GM19455 (cell line): ENCODE results near the gene AGMO.

Experiments
- ATAC-seq: cut with Tn5 transposase; IDR thresholded peaks from one replicate; pipeline ENCODE4 v1.9.1; 2021; ENCODE audit not compliant: unreplicated experiment

AGMO gene

DNA sequence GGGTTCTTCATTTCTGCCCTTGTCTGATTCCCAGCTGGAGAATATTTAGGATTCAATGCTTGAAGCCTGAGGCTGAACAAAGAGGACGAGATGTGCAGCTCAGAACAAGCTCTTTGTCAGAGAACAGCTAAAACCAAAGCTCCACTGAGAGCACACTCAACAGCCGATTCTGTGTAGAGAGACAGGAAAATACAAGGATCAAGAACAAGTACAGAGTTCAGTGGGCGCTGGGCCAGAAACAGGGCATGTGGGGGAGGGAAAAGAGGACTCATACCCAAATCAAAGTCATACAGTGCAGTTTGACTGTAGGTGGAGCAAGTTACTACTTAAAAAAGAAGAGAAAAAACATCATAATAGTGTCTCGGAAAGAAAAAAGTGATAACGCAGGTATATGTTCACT, at the start of gene AGMO:
TSS of gene AGMO (minus strand) at position 181 of the 400 bp plus-strand sequence.
- no peak for ATAC-seq

DNA sequence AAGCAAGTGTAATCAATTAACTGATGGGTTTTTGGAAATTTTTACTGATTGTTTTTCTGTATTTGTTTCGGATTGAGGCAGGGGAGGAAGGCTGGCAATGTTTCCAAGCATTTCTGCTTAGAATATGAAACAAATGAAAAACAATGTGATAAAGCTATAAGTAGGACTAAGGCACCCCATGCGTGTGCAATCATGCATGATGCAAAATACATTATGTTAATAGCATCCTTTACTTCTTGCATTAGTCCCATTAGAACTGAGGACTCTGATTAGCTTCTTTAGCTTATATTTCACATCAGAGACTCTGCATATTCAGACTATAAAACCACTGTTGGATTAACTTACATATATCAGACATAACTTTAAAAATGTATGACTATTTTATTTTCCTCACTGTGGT, 48.7 kb upstream of the AGMO start:
- no peak for ATAC-seq

DNA sequence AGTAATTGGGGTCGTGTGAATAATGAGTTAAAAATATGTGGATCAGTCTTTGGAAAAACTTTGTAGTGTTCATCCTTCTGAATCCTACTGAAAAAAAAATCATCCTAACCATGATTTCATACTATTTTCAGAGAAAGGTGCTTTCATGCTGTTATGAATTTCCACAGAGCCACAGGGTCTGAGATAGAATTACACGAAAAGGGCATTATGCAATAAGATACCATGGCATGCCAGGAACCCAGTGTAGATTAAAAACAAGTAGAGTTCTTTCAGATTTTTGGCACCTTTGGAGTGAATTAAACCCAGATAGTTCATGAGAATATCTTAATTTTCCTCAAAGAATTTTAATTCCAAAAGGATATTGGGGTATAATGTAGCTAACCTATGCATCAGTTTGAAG, 47.5 kb upstream of the AGMO start:
- no peak for ATAC-seq

DNA sequence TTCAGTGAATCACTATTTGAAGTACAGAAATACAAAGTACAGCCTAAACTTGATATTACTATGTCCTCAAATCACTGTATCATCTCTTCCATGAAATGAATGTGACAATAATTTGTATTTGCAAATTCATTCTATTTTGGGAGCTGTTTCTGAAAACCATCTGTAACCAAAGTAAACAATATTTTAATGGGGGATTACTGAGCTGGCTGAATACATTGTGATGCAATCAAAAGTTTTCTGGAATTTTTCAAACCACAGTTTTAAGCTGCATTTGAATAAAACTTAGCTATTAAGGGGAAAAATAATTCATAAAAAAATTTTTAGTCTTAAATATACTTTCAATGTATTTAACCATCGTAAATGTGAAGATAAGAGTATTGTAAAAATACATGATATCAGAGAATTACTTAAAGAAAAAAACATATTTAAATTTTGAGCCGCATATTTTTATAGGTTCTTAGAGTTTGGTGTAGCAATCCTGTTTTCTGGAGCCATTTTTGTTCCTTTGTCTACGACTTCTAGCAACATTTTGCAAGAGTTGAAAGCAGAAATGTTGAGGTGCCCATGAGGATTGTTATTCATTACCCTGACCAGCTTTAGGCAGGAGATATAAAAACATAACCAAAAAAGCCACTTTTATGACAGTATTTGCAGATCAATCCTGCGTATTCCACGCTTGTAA, 45.9 kb upstream of the AGMO start:
- ATAC-seq = no peak

DNA sequence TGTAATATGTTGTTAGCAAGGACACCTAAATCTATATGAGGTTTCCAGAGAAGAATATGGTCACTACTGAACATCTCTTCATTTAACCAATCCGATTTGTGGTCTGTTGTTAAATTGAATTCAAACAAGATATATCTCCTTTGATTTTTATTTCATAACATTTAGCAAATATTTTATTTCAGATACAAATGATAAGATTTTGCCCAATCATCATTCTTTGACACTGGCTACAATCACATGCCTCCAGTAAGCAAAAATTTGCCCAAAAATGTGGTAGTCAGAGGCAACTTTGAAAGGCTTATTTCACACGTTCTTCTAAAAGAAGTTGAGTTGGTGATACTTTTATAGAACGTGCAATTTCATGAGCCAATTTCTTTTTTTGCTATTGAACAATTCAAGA, 44.7 kb upstream of the AGMO start:
- no peak for ATAC-seq

DNA sequence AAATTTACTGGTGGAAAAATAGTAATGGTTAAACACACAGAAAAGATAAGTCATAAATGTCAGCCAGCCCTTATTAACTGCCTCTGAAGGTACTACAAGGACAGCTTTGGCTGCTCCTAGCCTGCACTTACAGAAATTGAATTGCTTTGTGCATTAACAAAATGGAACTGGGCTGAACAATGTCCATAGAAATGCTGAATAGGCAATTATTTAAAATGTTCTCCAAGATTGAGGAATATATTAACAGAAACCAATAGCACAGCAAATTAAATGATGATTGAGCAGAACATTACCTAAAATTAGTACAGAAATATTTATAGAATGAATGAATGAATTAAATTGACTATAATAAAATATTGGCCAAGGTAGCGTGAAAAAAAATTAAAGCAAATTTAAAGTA, 42.4 kb upstream of the AGMO start:
- no peak for ATAC-seq

DNA sequence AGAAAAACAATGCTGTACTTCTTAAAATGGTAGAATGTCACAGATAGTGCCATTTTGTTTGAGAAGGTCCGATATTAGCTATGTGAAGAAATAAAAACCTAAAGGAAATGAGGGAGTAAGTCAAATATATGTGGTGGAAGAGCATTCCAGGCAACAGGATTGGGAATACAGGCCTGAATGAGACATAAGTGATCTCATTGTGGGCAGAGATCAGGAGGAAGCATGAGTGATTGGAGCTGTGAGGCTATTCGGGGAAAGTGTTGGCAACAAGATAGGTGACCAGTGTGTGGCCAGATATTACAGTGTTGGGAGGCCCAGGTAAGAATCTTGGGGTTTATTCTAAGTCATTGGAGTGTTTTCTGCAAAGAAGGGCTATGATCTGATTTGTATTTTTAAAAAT, 41.3 kb upstream of the AGMO start:
- ATAC-seq = no peak

DNA sequence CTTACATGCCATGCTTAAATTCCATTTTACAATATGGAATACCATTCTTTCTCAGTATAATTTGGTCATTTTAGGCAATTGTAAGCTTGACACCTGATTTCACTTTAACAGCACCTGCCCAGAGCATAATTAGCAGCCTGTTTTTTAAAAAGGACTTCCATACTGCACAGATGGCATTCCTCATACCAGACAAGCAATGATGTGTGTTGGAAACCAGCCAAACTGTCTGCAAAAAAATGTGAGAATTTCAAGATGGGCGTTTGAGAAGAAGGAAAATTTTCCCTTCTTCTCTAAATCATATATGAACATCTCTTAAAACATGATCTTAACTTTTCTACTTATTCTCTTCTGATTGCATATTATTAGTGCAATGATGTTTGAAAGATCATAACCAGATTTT, 40.4 kb upstream of the AGMO start:
- ATAC-seq = no peak

DNA sequence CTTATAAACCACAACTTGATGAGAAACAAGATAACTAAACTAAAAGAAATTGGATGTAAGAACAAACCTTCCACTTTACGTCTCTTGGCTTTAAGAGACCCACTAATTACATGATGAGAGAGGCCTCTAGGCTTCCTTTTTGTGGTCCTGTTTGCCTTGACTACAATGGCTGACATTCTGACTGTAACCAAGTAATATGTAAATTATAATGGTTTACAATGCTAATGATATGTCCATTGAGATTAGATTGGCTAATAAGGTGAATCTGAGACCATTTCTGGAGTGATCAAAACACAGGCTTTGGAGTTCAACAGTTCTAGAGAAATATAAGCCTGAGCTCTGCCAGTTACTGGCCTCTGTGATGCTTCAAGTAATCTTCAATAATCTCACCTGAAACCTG, 39.4 kb upstream of the AGMO start:
- ATAC-seq = no peak

DNA sequence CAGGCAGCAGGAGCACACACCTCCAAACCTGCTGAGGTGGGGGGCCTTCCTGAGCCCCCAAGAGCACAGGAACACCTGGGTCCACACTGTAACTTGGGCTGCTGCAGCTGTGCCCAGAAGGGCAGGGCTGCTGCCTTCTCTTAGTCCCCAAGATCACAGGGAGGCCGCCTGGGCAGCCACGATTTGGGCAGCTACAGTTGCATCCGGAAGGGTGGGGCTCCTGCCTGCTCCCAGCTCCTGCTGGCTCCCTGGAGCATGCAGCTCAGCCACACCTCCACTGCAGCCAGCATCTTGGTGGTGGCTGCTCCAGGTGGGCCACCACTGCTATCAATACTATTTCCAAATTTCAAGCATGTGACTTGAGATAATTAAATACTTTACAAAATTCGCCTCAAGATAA, 38.5 kb upstream of the AGMO start:
- no peak for ATAC-seq

DNA sequence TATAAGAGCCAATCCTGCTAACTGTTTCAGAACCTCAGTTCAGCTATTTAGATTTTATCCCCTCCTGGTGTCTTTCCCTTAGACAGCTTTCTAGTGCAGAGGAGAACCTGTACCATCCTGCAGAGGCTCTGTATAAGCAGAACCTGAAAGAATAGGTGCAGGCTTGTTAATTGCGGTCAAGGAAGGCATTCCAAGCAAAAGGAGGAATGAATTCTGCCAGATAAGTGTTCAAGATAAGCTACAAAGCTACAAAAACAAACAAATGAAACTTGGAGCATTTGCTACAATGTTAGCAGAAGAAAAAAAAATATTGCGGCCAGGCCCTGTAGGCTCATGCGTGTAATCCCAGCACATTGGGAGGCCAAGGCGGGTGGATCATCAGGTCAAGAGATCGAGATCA, 32.6 kb upstream of the AGMO start:
- ATAC-seq = no peak

DNA sequence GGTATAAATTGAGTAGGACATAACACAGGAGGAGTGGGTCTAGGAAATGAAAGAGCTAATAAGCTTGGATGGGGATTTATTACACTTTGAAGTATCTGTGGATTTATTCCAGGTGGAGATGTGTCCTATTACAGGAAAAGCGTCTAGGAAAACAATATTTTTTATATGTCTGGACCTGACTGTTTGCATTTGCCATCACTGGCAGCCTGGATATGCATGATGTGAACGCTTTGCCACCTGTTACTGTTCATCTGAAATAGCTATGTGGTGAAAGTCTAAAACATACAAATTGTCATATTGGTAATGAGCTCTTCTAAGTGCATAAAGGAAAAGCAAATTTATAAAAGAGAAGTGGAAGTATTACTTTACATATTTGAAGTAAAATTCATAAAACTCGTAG, 31.6 kb upstream of the AGMO start:
- ATAC-seq = no peak

DNA sequence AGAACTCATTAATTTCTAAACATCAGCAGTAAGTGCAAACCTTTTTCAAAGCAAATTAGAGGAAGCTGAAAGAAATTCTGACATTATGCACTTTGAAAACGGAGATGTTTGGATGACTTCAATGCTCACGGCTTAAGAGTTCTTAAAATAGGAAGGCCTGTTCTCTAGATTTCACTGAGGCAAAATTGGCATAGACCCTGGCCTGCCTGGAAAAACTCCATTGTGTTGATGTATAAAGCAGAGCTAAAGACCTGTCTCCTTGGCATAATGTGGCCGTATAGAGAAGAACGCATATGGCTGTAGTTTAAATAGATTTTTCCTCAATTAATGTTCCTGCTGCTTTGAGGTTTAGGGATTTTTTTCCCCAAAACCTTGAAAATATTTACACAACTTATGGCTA, 24.5 kb upstream of the AGMO start:
- ATAC-seq = no peak

DNA sequence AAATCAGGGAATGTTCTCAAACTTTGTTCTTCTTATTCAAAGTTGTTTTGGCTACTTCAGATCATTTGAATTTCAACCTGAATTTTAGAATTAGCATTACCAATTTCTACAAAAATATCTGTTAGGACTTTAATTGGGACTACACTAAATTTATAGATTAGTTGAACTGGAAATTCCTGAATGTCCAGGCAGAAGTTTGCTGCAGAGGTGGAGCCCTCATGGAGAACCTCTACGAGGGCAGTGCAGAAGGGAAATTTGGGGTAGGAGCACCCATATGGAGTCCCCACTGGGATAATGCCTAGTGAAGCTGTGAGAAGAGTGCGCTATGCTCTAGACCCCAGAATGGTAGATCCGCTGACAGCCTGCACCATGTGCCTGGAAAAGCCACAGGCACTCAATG, 22.8 kb upstream of the AGMO start:
- no peak for ATAC-seq

DNA sequence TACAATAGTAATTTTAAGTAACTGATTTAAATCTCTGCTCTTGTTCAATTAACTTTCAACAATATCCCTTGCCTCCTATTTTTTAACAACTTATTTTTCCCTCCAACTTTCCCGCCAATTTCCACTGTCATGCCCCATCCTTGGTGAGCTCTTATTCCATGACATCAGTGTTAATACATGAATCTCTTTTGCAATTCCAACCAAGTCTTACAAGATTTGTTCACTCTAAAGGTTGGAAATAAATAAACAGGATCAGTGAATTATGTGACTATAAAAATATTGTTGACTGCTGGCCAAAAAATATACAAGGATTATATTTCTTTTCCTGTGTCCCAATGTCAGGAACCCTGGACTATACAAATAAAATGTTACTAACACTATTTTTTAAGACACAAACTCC, 21.0 kb upstream of the AGMO start:
- no peak for ATAC-seq

DNA sequence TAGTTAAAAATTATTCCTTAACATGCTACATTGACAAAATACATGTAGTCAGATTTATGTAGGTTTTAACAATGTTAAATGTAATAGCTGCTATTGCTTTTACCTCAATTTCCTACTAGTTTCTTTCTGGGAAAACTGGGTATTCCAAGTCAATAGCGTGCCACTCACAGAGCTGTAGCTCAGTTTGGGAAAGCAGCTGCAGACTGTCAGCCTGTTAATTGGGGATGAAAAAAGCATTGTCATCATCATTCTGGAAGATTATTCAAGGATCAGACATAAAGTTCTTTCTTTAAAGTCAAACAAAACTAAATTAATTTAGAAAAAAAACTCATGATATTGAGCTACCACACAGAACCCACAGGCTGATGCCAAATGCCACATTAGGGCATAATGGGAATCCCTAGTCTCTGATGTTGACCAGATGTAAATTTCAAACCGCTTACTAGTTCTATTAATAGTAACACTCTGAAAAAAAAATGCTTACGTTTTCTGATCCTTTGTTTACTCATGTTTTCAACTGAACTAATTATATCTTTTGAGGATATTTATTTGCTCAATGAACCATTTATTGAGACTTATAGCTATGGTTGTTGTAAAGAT, 19.6 kb upstream of the AGMO start:
- ATAC-seq = no peak

DNA sequence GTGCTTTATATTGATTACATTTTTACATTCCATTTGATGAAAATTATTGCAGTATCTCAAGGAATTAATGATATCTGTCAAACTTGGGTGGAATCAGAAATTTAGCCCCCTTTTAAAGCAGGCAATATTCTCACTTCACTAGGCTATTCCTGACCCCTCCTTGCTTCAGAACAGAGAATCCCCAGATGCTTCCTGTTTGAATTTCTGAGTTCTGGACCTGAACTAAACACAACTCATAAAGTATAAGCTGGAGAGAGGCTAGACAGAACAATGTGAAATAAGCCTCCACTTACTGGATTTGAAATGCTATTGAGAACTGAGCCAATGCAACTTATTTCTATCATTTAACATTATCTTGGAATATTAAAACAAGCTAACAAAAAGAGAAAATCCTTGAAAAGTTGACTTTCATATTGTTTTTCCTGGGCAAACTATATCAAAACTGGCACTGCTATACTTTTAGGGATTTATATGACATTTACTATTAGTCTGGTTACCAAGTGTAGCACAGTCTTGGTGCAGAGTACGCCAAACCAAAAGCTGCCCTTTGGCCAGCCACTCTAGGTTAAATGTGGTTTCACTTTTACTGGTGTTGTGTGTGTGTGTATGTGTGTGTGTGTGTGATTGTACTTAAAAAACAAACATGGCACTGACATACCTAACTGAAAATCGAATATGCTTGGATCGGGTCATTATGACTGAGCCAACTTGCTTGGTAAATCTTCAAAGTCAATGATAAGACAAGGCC, 19.0 kb upstream of the AGMO start:
- ATAC-seq = no peak

DNA sequence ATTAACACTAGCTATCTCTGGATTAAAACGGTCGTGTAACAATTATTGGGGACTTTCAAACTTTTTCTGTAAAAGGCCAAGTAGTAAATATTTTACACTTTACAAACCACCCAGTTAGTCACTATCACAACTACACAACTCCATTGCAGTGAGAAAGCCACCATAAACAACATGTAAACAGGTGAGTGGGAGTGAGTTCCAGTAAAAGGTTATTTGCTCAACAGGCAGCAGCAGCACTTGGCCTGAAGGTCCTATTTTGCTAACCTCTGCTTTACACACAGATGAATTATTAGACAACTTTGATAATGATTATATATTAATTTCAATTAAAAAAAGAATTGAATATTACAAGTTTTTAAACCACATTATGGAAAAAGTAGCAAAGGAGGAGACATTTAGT, 15.8 kb upstream of the AGMO start:
- ATAC-seq = no peak

DNA sequence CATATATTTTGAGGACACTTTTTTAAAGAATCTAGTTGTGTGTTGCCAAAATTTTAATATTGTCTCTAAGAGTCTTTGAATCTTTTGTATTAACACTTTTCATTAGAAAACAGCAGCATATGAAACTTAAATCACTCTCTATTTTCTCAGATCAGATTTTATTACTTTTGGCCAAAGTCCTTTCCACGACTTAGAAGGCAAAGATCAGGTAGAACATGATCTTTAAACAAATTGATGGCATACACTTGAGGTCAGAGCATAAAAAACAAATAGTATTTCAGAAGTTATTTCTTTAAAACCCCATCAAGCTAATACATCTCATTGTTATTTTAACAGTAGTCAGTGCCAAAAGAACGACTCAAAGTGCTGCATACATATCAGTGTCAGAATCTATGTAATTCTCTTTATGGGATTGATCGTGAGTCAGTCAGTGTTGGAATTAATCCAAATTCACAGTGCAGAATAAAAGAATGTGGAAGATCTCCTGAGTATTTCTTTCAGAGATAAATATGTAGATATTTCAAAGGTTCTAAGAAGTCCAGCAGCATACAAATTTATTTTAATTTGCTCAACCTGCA, 9.6 kb upstream of the AGMO start:
- ATAC-seq = no peak

DNA sequence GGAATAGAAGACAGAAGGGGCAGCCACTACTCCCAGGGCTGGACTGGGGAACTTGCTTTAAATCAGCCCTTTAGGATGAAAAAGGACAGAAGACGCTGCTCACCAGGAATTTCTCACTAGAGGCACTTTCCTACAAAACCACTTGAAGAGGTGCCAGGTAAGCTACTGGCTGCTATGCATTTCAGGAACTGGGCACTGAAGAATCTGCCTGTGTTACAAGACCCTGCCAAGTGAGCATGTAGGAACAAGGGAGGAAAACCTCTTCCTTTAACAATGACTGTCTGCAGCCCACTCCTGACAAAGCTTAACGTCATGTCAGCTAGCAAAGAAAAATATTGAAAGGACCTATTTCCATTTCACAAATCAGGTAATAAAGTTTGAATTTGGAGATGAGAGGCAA, 5.8 kb upstream of the AGMO start:
- no peak for ATAC-seq

DNA sequence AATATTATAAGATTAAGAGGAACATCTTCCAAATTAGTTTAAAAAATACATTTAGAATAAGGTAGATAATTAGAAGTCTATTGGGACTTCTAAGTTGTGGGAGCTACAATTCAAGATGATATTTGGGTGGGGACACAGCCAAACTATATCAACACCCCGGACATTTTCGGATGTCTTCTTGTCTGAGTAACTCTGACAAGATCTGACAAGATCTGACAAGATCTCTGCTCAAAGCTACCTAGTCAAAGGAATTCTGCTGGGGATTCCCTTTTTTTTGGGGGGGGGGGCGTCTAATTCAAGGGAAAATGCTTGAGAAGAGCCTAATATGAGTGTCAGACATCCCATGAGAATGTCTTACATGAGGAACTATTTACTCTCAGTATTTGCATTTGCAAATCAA, 5.2 kb upstream of the AGMO start:
- no peak for ATAC-seq

DNA sequence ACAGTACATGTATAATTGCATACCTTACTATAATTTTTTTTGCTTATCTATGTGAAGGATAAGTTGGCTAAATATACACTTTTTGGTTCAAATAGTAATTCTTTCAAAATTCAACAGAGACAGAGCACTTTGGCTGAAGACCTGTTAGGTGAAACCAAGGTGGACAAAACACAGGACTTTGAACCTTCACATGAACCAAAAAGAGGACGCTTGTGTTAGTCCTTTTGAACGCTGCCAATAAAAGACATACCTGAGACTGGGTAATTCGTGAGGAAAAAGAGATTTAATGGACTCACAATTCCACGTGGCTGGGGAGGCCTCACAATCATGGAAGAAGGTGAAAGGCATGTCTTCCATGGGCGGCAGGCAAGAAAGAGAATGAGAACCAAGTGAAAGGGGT, 4.7 kb upstream of the AGMO start:
- ATAC-seq = no peak
